Upper lobe of left lung (tissue), 6 donors: ENCODE data around the gene TCERG1L. TPM values are rescaled to one million over a fixed set of nuclear protein-coding genes. Genes with fewer than 3 reads are reported as not detected.

Source experiments
- ATAC-seq, 2 donors: fragments of 200-7000 bp; cut with Tn5 transposase; one replicate each; pipeline ENCODE4 v1.9.1; 2022; ENCODE audit warnings: mild to moderate bottlenecking in 2 of 2, moderate library complexity in 2 of 2; ENCODE audit not compliant: low FRiP score in 2 of 2
- DNase-seq, 2 donors: peaks; one replicate each; pipeline ENCODE4 v3.0.0-alpha.2; 2019 to 2020
- H3K27ac ChIP-seq, 4 donors: fragments of 200-600 bp; sonication (generic); one replicate each; pipeline ENCODE4 v1.5.1; 2016 to 2019
- H3K27me3 ChIP-seq, 4 donors: fragments of 200-600 bp; sonication (generic); one replicate each; pipeline ENCODE4 v1.5.1; 2017 to 2019
- H3K36me3 ChIP-seq, 4 donors: fragments of 200-600 bp; sonication (generic); one replicate each; pipeline ENCODE4 v1.5.1; 2016 to 2019
- H3K4me1 ChIP-seq, 4 donors: fragments of 200-600 bp; sonication (generic); one replicate each; pipeline ENCODE4 v1.5.1; 2018 to 2019
- H3K4me3 ChIP-seq, 4 donors: fragments of 200-600 bp; sonication (generic); one replicate each; pipeline ENCODE4 v1.5.1; 2017 to 2019; ENCODE audit warnings: mild to moderate bottlenecking in 2 of 4, moderate library complexity in 1 of 4
- H3K9me3 ChIP-seq, 4 donors: fragments of 200-600 bp; sonication (generic); one replicate each; pipeline ENCODE4 v1.5.1; 2018 to 2019
- CTCF ChIP-seq, 6 experiments: fragments of 450-650 bp in 4 of 6; fragments of 200-600 bp in 2 of 6; sonication (generic) in 2 of 6; IDR thresholded peaks; one replicate each; pipeline ENCODE4 v1.5.1; 2016 to 2019; ENCODE audit warnings: antibody characterized with exemption in 6 of 6
- EP300 ChIP-seq, 4 donors: sonication (generic); formaldehyde crosslinking; IDR thresholded peaks; one replicate each; pipeline ENCODE4 v1.5.1; 2017; ENCODE audit warnings: antibody characterized with exemption in 4 of 4, control low read depth in 2 of 4
- POLR2A ChIP-seq, 4 donors: fragments of 450-650 bp; IDR thresholded peaks; one replicate each; pipeline ENCODE4 v1.5.1; 2016 to 2017; ENCODE audit warnings: antibody characterized with exemption in 4 of 4, mild to moderate bottlenecking in 2 of 4
- POLR2AphosphoS5 ChIP-seq, 2 donors: sonication (generic); formaldehyde crosslinking; IDR thresholded peaks; one replicate each; pipeline ENCODE4 v1.5.1; 2017; ENCODE audit warnings: antibody characterized with exemption in 2 of 2
- WGBS, 2 donors: methylation state at CpG; one replicate each; pipeline ENCODE4 v1.1.5; 2017 to 2018; 5-methylcytosine and 5-hydroxymethylcytosine counted together
- total RNA-seq, 6 donors: library from RNA; depleted of rRNA in 4 of 6; stranded (reverse); fragments of >200 nt in 4 of 6; gene quantifications; one replicate each; pipeline versions ENCODE4 v1.1.0 to v1.2.1, GENCODE V29; 2016 to 2021
- donor health status: DM: no; HTN: no; CAD: no; lungs with moderate emphysema.
- donor health status: DM: no; HTN: yes; CAD: no; lungs with severe emphysema.

TCERG1L gene
- total RNA-seq, 6 donors from 2014 or later, result 0.10 TPM; not detected in 5

DNA sequence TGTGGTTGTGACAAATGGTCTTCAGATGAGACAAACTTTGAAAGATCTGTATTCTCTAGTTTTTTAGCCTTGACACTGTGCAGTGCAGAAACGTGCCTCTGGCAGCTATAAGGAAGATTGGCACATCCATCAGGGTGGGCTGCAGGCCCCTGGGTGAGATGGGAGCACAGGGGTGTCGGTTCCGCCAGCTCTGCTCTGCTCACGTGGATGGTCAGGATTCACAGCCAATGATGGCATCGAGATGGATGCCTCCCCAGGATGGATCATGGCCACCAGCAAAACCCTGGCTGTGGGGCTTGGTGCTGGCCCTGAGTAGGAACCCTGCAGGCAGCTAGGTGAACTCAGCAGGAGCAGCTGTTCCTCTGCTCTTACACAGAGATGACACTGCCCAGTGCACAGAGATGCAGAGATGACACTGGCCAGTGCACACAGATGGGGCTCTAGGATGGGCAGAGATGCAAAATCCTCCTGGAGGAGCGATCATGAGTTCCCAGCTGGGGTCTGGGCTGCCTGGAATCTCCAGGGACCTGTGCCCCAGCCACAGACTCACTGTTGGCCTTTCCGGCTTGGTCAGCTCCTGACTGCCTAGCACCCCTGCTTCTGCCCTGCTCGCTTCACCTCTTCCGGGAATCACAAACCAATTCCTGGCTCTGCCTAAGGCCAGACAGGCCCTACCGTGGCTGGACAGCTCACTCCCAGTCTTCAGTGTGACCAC, 185.9 kb downstream of the TCERG1L start:
- Histone ChIP-seq H3K27me3 (no peaks in the 10 kb centered on the region), H3K9me3 (no peaks in the 10 kb centered on the region)

DNA sequence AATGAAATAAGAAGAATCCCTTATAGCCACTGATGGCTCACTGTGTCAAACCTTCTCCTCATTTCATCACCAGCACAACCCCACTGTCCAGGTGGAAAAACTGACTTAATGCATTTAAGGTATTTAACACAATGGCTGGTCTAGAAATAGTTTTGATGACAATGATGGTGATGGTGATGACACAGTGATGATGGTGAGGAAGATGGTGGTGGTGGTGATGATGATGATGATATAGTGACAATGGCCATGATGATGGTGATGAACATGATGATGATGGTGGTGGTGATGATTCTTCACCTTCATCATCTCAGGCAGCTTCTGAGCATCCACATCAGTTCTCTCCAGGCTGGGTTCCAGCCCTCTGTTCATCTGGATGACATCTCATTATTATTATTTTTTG, 186.6 kb downstream of the TCERG1L start:
- ATAC-seq (no peak), DNase-seq (no peak)
- no peaks in the 10 kb centered on the region for H3K36me3 ChIP-seq
- no peaks in the 10 kb centered on the region for H3K9me3 ChIP-seq
- no peak for TF ChIP-seq EP300 (IDR thresholded peaks at IDR 0.05)
- no peak for TF ChIP-seq POLR2A (IDR thresholded peaks at IDR 0.05)
- TF ChIP-seq CTCF (IDR thresholded peaks at IDR 0.05), result no peak
- TF ChIP-seq POLR2AphosphoS5 (IDR thresholded peaks at IDR 0.05), result no peak
- no peak overlapping the region for H3K4me3 ChIP-seq
- H3K27me3 ChIP-seq, result no peaks in the 10 kb centered on the region
- no peak overlapping the region for H3K27ac ChIP-seq
- H3K4me1 ChIP-seq, result no peaks in the 10 kb centered on the region

More for the DNA sequence above, 185.9 kb downstream of the TCERG1L start:
- Histone ChIP-seq H3K4me1 (no peaks in the 10 kb centered on the region), H3K4me3 (no peak overlapping the region), H3K36me3 (no peaks in the 10 kb centered on the region), H3K27ac (no peak overlapping the region)
- WGBS, 2 donors, result 79 to 83% methylated on average over 9 to 10 of the region's 10 CpGs
- DNase-seq (no peak), ATAC-seq (no peak)
- TF ChIP-seq POLR2A (IDR thresholded peaks at IDR 0.05) (no peak), CTCF (IDR thresholded peaks at IDR 0.05) (no peak), POLR2AphosphoS5 (IDR thresholded peaks at IDR 0.05) (no peak), EP300 (IDR thresholded peaks at IDR 0.05) (no peak)

GRCh38 chr10:131123496-131123895, 188.0 kb downstream of the TCERG1L start:
- no peaks in the 10 kb centered on the region for H3K9me3 ChIP-seq

GRCh38 chr10:131121511-131122035, 189.9 kb downstream of the TCERG1L start:
- no peak for DNase-seq
- Histone ChIP-seq H3K36me3 (no peaks in the 10 kb centered on the region), H3K9me3 (no peaks in the 10 kb centered on the region), H3K27me3 (no peaks in the 10 kb centered on the region), H3K4me3 (no peak overlapping the region), H3K27ac (no peak overlapping the region), H3K4me1 (no peaks in the 10 kb centered on the region)
- ATAC-seq, result no peak
- 85 to 88% methylated on average over 5 to 11 of the region's 11 CpGs for WGBS, 2 donors
- TF ChIP-seq EP300 (IDR thresholded peaks at IDR 0.05) (no peak), CTCF (IDR thresholded peaks at IDR 0.05) (no peak), POLR2AphosphoS5 (IDR thresholded peaks at IDR 0.05) (no peak), POLR2A (IDR thresholded peaks at IDR 0.05) (no peak)

More at GRCh38 chr10:131123496-131123895, 188.0 kb downstream of the TCERG1L start:
- Histone ChIP-seq H3K4me3 (no peak overlapping the region), H3K27ac (no peak overlapping the region), H3K27me3 (no peaks in the 10 kb centered on the region), H3K36me3 (no peaks in the 10 kb centered on the region), H3K4me1 (no peaks in the 10 kb centered on the region)
- WGBS, 2 donors, result 43 to 91% methylated on average over 1 to 11 of the region's 11 CpGs
- ATAC-seq (no peak), DNase-seq (no peak)
- TF ChIP-seq CTCF (IDR thresholded peaks at IDR 0.05), result no peak
- TF ChIP-seq EP300 (IDR thresholded peaks at IDR 0.05), result no peak
- TF ChIP-seq POLR2A (IDR thresholded peaks at IDR 0.05), result no peak
- TF ChIP-seq POLR2AphosphoS5 (IDR thresholded peaks at IDR 0.05), result no peak
